Daoy (cell line): ENCODE results near the gene SLC12A7. TPM values are rescaled to one million over a fixed set of nuclear protein-coding genes. Genes with fewer than 3 reads are reported as not detected.
A peak's percentile ranks its signal among the peaks of the same experiment; 100 is the strongest.
"Not testable (repeated sequence)": the region's sequence is repeated elsewhere in the genome, so short reads cannot be mapped to it uniquely, and the experiment has no call there.

Experiments
- DNase-seq: peaks from one replicate; pipeline ENCODE4 v3.0.0-alpha.2; 2015; ENCODE audit warnings: low read depth
- total RNA-seq: library from RNA; depleted of rRNA; stranded (reverse); fragments of >200 nt; shearing (Covaris generic); gene quantifications from 2 replicates; pipeline ENCODE4 v1.2.3, GENCODE V29; 2014; rRNA removed

The SLC12A7 gene
- total RNA-seq = 3.0 and 3.2 TPM in 2 replicates

- DNase-seq = peak; percentile 65
Observed at GRCh38 chr5:1111727-1112289, at the start of gene SLC12A7. SLC12A7 (minus strand) TSS chr5:1112063; CDS start chr5:1111991, 72 bp downstream.

- peak; percentile 35 for DNase-seq
Observed at GRCh38 chr5:1161108-1161832, 49.4 kb upstream of the SLC12A7 start.

GRCh38 chr5:1159774-1160406 is 48.0 kb upstream of the SLC12A7 start:
- no peak for DNase-seq

GRCh38 chr5:1159341-1159675 is 47.4 kb upstream of the SLC12A7 start:
- DNase-seq = no peak

- DNase-seq = no peak
Observed at GRCh38 chr5:1158647-1159340, 46.9 kb upstream of the SLC12A7 start.

GRCh38 chr5:1157461-1157986 is 45.7 kb upstream of the SLC12A7 start:
- not testable (repeated sequence) for DNase-seq

- DNase-seq = no peak
Observed at GRCh38 chr5:1156754-1157460, 45.0 kb upstream of the SLC12A7 start.

- DNase-seq = no peak
Observed at GRCh38 chr5:1156033-1156753, 44.3 kb upstream of the SLC12A7 start.

- DNase-seq = no peak
Observed at GRCh38 chr5:1155191-1156032, 43.5 kb upstream of the SLC12A7 start.

- DNase-seq = no peak
Observed at GRCh38 chr5:1153428-1153827, 41.6 kb upstream of the SLC12A7 start.

- DNase-seq = no peak
Observed at GRCh38 chr5:1152771-1153282, 41.0 kb upstream of the SLC12A7 start.

GRCh38 chr5:1152156-1152555 is 40.3 kb upstream of the SLC12A7 start:
- peak; percentile 46 for DNase-seq

GRCh38 chr5:1151316-1151715 is 39.5 kb upstream of the SLC12A7 start:
- no peak for DNase-seq

- DNase-seq = no peak
Observed at GRCh38 chr5:1150866-1151265, 39.0 kb upstream of the SLC12A7 start.

GRCh38 chr5:1144638-1145396 is 33.0 kb upstream of the SLC12A7 start:
- DNase-seq = no peak

GRCh38 chr5:1144089-1144488 is 32.2 kb upstream of the SLC12A7 start:
- DNase-seq = no peak

- DNase-seq = no peak
Observed at GRCh38 chr5:1143670-1143951, 31.7 kb upstream of the SLC12A7 start.

GRCh38 chr5:1142886-1143669 is 31.2 kb upstream of the SLC12A7 start:
- DNase-seq = no peak

GRCh38 chr5:1141834-1142233 is 30.0 kb upstream of the SLC12A7 start:
- DNase-seq = no peak
